Mucosa of rectum (tissue), 2 donors: ENCODE measurements around the gene TRABD2B.

Experiments used
- H3K27ac ChIP-seq, 2 donors: one replicate each; pipeline ENCODE4 v1.7.0; 2013; ENCODE audit warnings: inconsistent platforms in 2 of 2, low read depth in 2 of 2, low read length in 2 of 2
- H3K27me3 ChIP-seq, 2 donors: one replicate each; pipeline ENCODE4 v1.7.0; 2013; ENCODE audit warnings: low read length in 2 of 2; ENCODE audit not compliant: control insufficient read depth in 2 of 2, insufficient read depth in 2 of 2
- H3K36me3 ChIP-seq, 2 donors: one replicate each; pipeline ENCODE4 v1.7.0; 2013; ENCODE audit warnings: low read length in 2 of 2; ENCODE audit not compliant: control insufficient read depth in 2 of 2, insufficient read depth in 2 of 2
- H3K4me1 ChIP-seq, 2 donors: one replicate each; pipeline ENCODE4 v1.7.0; 2013; ENCODE audit warnings: low read length in 2 of 2, mild to moderate bottlenecking in 1 of 2; ENCODE audit not compliant: control insufficient read depth in 2 of 2, insufficient read depth in 2 of 2
- H3K4me3 ChIP-seq, 2 donors: one replicate each; pipeline ENCODE4 v1.7.0; 2013; ENCODE audit warnings: low read length in 2 of 2
- H3K9ac ChIP-seq, 2 donors: one replicate each; pipeline ENCODE4 v1.7.0; 2013; ENCODE audit warnings: low read length in 2 of 2, low read depth in 1 of 2, mild to moderate bottlenecking in 1 of 2
- H3K9me3 ChIP-seq, 2 donors: one replicate each; pipeline ENCODE4 v1.7.0; 2013; ENCODE audit warnings: low read length in 2 of 2; ENCODE audit not compliant: control insufficient read depth in 2 of 2
- donor health status: healthy.
- donor health status: Normal muscosa, but diverticular disease.

The TRABD2B gene

DNA sequence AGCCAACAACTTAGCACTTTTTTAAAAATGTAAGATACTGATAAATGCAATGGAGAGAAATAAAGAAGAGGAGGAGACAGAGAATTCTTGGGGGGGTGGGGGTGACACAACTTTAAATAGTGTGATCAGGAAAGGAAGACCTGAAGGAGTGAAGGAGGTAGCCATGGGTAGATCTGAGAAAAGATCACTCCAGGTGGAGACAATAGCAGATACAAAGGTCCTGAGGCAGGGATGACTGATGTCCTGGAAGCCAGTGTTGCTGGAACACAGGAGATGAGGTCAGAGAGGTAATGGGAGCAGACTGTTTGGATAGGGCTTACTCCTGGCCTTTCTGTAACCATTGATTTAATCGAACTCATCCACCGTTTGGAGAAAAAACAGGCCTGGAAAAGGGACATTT is 24.6 kb upstream of the TRABD2B start:
- Histone ChIP-seq H3K4me3 (no peak overlapping the region), H3K27me3 (no peaks in the 10 kb centered on the region), H3K4me1 (peaks cover 0 to 3% of the 10 kb centered on the region in 2 donors), H3K36me3 (no peaks in the 10 kb centered on the region), H3K27ac (no peak overlapping the region), H3K9me3 (no peaks in the 10 kb centered on the region), H3K9ac (no peak overlapping the region)

GRCh38 chr1:48019714-48020315 is 22.6 kb upstream of the TRABD2B start:
- Histone ChIP-seq H3K4me1 (peaks cover 0 to 3% of the 10 kb centered on the region in 2 donors), H3K27ac (no peak overlapping the region), H3K9ac (no peak overlapping the region), H3K4me3 (no peak overlapping the region), H3K9me3 (no peaks in the 10 kb centered on the region), H3K27me3 (peaks cover 0 to 5% of the 10 kb centered on the region in 2 donors), H3K36me3 (no peaks in the 10 kb centered on the region)

- no peak overlapping the region for H3K27ac ChIP-seq
Observed at GRCh38 chr1:48018799-48019198, 21.6 kb upstream of the TRABD2B start.

DNA sequence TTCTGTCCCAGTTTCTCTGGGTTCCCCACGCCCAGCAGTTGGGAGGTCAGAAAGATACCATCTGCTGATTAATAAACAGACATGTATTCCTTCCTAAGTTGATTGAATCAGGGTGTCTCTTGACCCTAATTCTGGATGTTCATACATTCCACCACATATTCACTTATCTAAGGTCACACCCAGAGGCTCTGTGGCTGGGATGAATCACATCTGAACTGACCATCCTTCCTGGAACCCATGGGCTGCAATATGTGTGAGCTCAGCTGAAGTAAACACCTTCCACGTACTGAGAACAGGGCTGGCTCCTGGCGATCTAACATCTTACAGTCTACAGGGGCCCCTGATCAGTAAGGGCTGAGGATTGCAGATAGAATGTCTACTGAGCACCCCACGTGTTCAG is 20.5 kb upstream of the TRABD2B start:
- H3K4me3 ChIP-seq, result no peak overlapping the region
- peaks cover 0 to 5% of the 10 kb centered on the region in 2 donors for H3K27me3 ChIP-seq
- no peaks in the 10 kb centered on the region for H3K9me3 ChIP-seq
- peaks cover 0 to 3% of the 10 kb centered on the region in 2 donors for H3K4me1 ChIP-seq
- no peaks in the 10 kb centered on the region for H3K36me3 ChIP-seq
- no peak overlapping the region for H3K9ac ChIP-seq
- H3K27ac ChIP-seq, result peak overlapping the region; percentile 20 to 38

More at GRCh38 chr1:48018799-48019198, 21.6 kb upstream of the TRABD2B start:
- no peak overlapping the region for H3K9ac ChIP-seq
- no peaks in the 10 kb centered on the region for H3K36me3 ChIP-seq
- peaks cover 0 to 3% of the 10 kb centered on the region in 2 donors for H3K4me1 ChIP-seq
- peaks cover 0 to 5% of the 10 kb centered on the region in 2 donors for H3K27me3 ChIP-seq
- H3K4me3 ChIP-seq, result no peak overlapping the region
- H3K9me3 ChIP-seq, result no peaks in the 10 kb centered on the region

GRCh38 chr1:48016515-48016914 is 19.3 kb upstream of the TRABD2B start:
- Histone ChIP-seq H3K9me3 (no peaks in the 10 kb centered on the region), H3K9ac (no peak overlapping the region), H3K27ac (peak overlapping the region in 1 of 2 donors; percentile 40), H3K4me1 (peaks cover 0 to 3% of the 10 kb centered on the region in 2 donors), H3K4me3 (no peak overlapping the region), H3K27me3 (peaks cover 0 to 5% of the 10 kb centered on the region in 2 donors), H3K36me3 (no peaks in the 10 kb centered on the region)

GRCh38 chr1:48013270-48013669 is 16.1 kb upstream of the TRABD2B start:
- H3K4me3 ChIP-seq, result no peak overlapping the region
- no peaks in the 10 kb centered on the region for H3K4me1 ChIP-seq
- no peak overlapping the region for H3K9ac ChIP-seq
- peaks cover 0 to 5% of the 10 kb centered on the region in 2 donors for H3K27me3 ChIP-seq
- H3K9me3 ChIP-seq, result no peaks in the 10 kb centered on the region
- no peak overlapping the region for H3K27ac ChIP-seq
- H3K36me3 ChIP-seq, result no peaks in the 10 kb centered on the region

DNA sequence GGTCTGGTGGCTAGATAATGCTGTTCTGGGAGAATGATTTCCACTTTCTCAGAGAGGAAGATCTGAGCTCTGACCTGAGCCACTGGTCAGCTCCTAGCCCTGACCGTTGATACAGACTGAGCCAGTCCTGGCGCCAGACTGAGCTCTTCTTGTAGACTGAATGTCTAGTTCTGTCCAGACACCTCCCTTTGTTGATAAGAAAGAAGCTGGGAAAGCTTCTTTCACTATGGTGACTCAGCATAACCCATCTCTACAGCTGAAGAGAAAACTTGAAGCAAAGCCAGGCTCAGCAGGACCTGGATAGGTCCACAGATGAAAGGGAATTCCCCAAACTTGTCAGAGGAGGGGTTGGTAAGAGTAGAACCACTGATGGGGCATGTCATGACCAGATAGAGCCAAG is 9.9 kb upstream of the TRABD2B start:
- Histone ChIP-seq H3K4me3 (no peak overlapping the region), H3K9me3 (no peaks in the 10 kb centered on the region), H3K4me1 (peaks cover 10 to 11% of the 10 kb centered on the region in 2 donors), H3K27me3 (no peaks in the 10 kb centered on the region), H3K27ac (no peak overlapping the region), H3K9ac (no peak overlapping the region), H3K36me3 (no peaks in the 10 kb centered on the region)

DNA sequence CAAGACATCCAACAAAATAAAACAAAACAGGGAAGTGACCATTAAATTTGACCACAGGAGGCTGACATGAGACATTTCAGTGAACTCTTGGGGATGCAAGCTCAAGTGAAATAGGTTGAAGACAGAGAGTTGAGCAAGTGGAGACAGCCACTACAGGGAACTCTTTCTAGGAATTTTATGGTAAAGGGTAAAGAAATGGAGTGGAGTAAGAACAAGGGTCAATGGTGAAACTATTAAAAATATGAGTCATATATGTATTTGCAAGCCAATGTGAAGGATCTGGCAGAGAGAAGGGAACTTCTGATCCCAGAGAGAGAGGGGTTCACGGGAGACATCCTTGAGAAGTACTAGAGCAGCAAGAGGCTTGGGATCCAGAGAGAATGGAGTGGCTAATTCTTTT is 9.1 kb upstream of the TRABD2B start:
- no peak overlapping the region for H3K4me3 ChIP-seq
- no peak overlapping the region for H3K9ac ChIP-seq
- H3K27ac ChIP-seq, result no peak overlapping the region
- H3K36me3 ChIP-seq, result no peaks in the 10 kb centered on the region
- peaks cover 10 to 11% of the 10 kb centered on the region in 2 donors for H3K4me1 ChIP-seq
- no peaks in the 10 kb centered on the region for H3K9me3 ChIP-seq
- H3K27me3 ChIP-seq, result no peaks in the 10 kb centered on the region

DNA sequence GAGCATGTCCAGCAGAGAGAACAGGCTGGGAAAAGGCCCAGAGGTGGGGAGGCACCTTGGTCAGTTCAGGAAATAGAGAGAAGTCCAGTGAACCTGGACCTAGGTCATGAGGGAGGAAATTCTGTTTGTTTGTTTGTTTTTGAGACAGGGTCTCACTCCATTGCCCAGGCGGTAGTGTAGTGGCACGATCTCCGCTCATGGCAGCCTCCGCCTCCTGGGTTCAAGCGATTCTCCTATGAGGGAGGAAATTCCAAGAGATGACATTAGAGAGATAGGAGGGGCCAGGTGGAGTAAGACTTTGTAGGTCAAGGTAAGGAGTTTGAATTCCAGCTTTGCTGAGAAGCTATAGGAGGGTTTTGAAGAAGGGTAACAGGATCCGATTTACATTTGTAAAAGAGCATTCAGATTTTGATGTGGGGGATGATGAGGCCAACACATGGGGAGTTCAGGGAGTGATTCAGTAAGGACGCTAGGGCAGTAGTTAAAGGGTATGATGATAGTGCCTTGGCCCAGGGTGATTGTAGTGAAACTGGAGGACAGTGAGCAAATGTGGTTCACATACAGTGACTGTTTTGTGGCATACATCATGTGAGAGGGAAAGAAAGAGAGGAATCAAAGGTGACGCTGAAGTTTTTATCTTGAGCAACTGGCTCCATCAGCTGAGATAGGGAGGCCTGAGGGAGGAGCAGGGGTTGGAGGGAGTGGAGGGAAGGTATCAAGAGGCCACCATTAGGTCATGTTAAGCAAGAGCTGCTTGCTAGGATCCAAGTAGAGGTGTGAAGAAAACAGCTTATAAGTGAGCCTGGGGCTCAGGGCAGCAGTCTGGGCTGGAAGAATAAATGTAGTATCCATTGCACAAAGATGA is 8.3 kb upstream of the TRABD2B start:
- Histone ChIP-seq H3K9ac (no peak overlapping the region), H3K4me3 (no peak overlapping the region), H3K4me1 (peaks cover 10 to 11% of the 10 kb centered on the region in 2 donors), H3K36me3 (no peaks in the 10 kb centered on the region), H3K9me3 (no peaks in the 10 kb centered on the region), H3K27me3 (no peaks in the 10 kb centered on the region), H3K27ac (no peak overlapping the region)

GRCh38 chr1:48003741-48004531 is 6.8 kb upstream of the TRABD2B start:
- Histone ChIP-seq H3K36me3 (no peaks in the 10 kb centered on the region), H3K4me3 (no peak overlapping the region), H3K27ac (peak overlapping the region in 1 of 2 donors; percentile 36), H3K4me1 (peaks cover 10 to 11% of the 10 kb centered on the region in 2 donors), H3K27me3 (no peaks in the 10 kb centered on the region), H3K9me3 (no peaks in the 10 kb centered on the region), H3K9ac (no peak overlapping the region)
